MM.1S (cell line): ENCODE data around the gene SAMD9L.

Experiments
- CTCF ChIP-seq: fragments of 300-600 bp; sonication (generic); IDR thresholded peaks from 2 replicates; pipeline ENCODE4 v1.5.1; 2016; ENCODE audit warnings: antibody characterized with exemption, low read length, mixed read lengths
- EZH2 ChIP-seq: fragments of 300-600 bp; sonication (generic); optimal IDR thresholded peaks from 2 replicates; pipeline ENCODE3; 2017; ENCODE audit warnings: low read depth, mild to moderate bottlenecking, antibody characterized with exemption, low read length, mixed read lengths

GRCh38 chr7:93188870-93189634 is 40.9 kb upstream of the SAMD9L start:
- TF ChIP-seq CTCF (no peak), EZH2 (no peak)
